ENCODE measurements around the gene TMEM170B. TPM values are rescaled to one million over a fixed set of nuclear protein-coding genes. Genes with fewer than 3 reads are reported as not detected.

TMEM170B gene
- total RNA-seq, 1 experiment from 2014 or later: 3.5 TPM

DNA sequence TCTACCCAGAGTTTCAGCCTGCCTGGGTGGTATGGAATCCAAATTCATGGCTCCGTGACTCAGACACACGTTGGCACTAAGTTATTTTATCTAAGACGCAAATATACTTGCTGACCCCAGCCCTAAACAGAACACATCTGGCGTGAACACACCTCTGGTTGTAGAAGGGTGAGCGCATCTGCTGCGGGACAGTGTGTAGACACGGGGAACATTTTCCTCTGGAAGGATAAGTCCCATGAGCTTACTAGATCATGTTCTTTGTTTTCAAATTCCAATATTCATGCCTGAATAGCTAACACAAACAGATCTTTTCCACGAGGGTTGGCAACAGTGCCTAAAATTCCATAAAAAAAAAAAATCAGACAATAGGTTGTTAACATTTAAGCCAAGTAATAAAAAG is 87.8 kb downstream of the TMEM170B start (continued):
- TF ChIP-seq, protein P1, sequence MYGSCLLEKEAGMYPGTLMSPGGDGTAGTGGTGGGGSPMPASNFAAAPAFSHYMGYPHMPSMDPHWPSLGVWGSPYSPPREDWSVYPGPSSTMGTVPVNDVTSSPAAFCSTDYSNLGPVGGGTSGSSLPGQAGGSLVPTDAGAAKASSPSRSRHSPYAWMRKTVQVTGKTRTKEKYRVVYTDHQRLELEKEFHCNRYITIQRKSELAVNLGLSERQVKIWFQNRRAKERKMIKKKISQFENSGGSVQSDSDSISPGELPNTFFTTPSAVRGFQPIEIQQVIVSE (CRISPR knock-in tag; IDR thresholded peaks at IDR 0.05; ENCODE audit: borderline replicate concordance): no peak
- TF ChIP-seq ESRRA (CRISPR knock-in tag; IDR thresholded peaks at IDR 0.05; ENCODE audit: borderline replicate concordance) (no peak), ZNF423 (CRISPR knock-in tag; IDR thresholded peaks at IDR 0.05) (no peak), ATF1 (CRISPR knock-in tag; IDR thresholded peaks at IDR 0.05) (no peak), NFYB (CRISPR knock-in tag; conservative IDR thresholded peaks at IDR 0.05; ENCODE audit: low read depth) (no peak)
- TF ChIP-seq, protein P2, sequence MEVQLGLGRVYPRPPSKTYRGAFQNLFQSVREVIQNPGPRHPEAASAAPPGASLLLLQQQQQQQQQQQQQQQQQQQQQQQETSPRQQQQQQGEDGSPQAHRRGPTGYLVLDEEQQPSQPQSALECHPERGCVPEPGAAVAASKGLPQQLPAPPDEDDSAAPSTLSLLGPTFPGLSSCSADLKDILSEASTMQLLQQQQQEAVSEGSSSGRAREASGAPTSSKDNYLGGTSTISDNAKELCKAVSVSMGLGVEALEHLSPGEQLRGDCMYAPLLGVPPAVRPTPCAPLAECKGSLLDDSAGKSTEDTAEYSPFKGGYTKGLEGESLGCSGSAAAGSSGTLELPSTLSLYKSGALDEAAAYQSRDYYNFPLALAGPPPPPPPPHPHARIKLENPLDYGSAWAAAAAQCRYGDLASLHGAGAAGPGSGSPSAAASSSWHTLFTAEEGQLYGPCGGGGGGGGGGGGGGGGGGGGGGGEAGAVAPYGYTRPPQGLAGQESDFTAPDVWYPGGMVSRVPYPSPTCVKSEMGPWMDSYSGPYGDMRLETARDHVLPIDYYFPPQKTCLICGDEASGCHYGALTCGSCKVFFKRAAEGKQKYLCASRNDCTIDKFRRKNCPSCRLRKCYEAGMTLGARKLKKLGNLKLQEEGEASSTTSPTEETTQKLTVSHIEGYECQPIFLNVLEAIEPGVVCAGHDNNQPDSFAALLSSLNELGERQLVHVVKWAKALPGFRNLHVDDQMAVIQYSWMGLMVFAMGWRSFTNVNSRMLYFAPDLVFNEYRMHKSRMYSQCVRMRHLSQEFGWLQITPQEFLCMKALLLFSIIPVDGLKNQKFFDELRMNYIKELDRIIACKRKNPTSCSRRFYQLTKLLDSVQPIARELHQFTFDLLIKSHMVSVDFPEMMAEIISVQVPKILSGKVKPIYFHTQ (CRISPR knock-in tag; IDR thresholded peaks at IDR 0.05): no peak

DNA sequence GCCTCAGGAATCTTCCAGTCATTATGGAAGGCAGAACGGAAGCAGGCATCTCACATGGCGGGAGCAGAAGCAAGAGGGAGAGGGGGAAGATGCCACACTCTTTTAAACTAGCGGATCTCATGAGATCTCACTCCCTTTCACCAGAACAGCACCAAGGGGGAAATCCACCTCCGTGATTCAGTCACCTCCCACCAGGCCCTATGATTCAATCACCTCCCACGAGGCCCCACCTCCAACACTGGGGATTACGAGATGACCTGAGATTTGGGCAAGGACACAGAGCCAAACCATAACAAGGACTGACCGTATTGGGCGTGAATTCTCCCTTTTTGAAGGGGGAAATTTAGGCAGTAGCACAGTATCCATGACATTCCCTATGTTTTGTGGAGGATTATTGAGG is 88.8 kb downstream of the TMEM170B start:
- TF ChIP-seq, protein P3, sequence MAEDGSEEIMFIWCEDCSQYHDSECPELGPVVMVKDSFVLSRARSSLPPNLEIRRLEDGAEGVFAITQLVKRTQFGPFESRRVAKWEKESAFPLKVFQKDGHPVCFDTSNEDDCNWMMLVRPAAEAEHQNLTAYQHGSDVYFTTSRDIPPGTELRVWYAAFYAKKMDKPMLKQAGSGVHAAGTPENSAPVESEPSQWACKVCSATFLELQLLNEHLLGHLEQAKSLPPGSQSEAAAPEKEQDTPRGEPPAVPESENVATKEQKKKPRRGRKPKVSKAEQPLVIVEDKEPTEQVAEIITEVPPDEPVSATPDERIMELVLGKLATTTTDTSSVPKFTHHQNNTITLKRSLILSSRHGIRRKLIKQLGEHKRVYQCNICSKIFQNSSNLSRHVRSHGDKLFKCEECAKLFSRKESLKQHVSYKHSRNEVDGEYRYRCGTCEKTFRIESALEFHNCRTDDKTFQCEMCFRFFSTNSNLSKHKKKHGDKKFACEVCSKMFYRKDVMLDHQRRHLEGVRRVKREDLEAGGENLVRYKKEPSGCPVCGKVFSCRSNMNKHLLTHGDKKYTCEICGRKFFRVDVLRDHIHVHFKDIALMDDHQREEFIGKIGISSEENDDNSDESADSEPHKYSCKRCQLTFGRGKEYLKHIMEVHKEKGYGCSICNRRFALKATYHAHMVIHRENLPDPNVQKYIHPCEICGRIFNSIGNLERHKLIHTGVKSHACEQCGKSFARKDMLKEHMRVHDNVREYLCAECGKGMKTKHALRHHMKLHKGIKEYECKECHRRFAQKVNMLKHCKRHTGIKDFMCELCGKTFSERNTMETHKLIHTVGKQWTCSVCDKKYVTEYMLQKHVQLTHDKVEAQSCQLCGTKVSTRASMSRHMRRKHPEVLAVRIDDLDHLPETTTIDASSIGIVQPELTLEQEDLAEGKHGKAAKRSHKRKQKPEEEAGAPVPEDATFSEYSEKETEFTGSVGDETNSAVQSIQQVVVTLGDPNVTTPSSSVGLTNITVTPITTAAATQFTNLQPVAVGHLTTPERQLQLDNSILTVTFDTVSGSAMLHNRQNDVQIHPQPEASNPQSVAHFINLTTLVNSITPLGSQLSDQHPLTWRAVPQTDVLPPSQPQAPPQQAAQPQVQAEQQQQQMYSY (CRISPR knock-in tag; IDR thresholded peaks at IDR 0.05): no peak
- TF ChIP-seq FOXP1 (CRISPR knock-in tag; IDR thresholded peaks at IDR 0.05; ENCODE audit: borderline replicate concordance): no peak
- TF ChIP-seq JUN (CRISPR knock-in tag; IDR thresholded peaks at IDR 0.05): no peak
- ChIA-PET CTCF (no interaction called here), POLR2A (no interaction called here)
- no peak for ATAC-seq
- Mint-ChIP-seq H3K4me1 (no peaks in the 10 kb centered on the region), H3K4me3 (no peak overlapping the region), H3K27me3 (ENCODE audit: low read depth) (no peaks in the 10 kb centered on the region), H3K36me3 (peaks cover 7% of the 10 kb centered on the region), H3K27ac (no peak overlapping the region), H3K9me3 (peaks cover 12% of the 10 kb centered on the region)
- DNase-seq (ENCODE audit: low spot score): no peak

DNA sequence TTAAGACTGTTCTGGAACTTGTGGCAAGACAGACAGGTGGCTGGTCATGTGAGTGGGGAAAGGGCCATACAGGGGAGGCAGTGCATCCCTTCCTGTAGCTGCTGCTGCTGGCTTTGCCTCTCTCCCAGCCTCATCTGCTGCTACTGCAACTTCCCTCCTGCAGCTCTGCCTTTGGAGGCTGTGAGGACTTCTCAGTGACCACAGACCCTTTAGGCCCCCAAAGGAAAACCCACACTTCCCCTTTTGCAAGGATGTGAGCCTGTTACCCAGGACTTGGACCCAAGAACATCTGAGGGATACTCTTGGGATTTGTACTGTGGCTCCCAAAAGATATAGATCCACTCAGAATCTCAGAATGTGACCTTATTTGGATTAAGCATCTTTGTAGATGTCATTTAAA is 91.0 kb downstream of the TMEM170B start:
- H3K36me3 Mint-ChIP-seq: peaks cover 7% of the 10 kb centered on the region
- no peak for DNase-seq (ENCODE audit: low spot score)
- POLR2A ChIA-PET: no interaction called here
- H3K27ac Mint-ChIP-seq: no peak overlapping the region
- CTCF ChIA-PET: no interaction called here
- no peaks in the 10 kb centered on the region for H3K27me3 Mint-ChIP-seq (ENCODE audit: low read depth)
- H3K4me3 Mint-ChIP-seq: no peak overlapping the region
- H3K9me3 Mint-ChIP-seq: peaks cover 12% of the 10 kb centered on the region
- H3K4me1 Mint-ChIP-seq: no peaks in the 10 kb centered on the region
- no peak for ATAC-seq
- TF ChIP-seq ZNF671 (CRISPR knock-in tag; IDR thresholded peaks at IDR 0.05): no peak
- TF ChIP-seq ETV6 (CRISPR knock-in tag; IDR thresholded peaks at IDR 0.05): no peak
- TF ChIP-seq CREB1 (CRISPR knock-in tag; IDR thresholded peaks at IDR 0.05): no peak
- TF ChIP-seq RELA (CRISPR knock-in tag; IDR thresholded peaks at IDR 0.05; ENCODE audit: borderline replicate concordance): no peak
- TF ChIP-seq, protein P4, sequence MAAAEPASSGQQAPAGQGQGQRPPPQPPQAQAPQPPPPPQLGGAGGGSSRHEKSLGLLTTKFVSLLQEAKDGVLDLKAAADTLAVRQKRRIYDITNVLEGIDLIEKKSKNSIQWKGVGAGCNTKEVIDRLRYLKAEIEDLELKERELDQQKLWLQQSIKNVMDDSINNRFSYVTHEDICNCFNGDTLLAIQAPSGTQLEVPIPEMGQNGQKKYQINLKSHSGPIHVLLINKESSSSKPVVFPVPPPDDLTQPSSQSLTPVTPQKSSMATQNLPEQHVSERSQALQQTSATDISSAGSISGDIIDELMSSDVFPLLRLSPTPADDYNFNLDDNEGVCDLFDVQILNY (CRISPR knock-in tag; IDR thresholded peaks at IDR 0.05): no peak
- TF ChIP-seq NFYB (CRISPR knock-in tag; conservative IDR thresholded peaks at IDR 0.05; ENCODE audit: low read depth): no peak
- TF ChIP-seq, protein P5, sequence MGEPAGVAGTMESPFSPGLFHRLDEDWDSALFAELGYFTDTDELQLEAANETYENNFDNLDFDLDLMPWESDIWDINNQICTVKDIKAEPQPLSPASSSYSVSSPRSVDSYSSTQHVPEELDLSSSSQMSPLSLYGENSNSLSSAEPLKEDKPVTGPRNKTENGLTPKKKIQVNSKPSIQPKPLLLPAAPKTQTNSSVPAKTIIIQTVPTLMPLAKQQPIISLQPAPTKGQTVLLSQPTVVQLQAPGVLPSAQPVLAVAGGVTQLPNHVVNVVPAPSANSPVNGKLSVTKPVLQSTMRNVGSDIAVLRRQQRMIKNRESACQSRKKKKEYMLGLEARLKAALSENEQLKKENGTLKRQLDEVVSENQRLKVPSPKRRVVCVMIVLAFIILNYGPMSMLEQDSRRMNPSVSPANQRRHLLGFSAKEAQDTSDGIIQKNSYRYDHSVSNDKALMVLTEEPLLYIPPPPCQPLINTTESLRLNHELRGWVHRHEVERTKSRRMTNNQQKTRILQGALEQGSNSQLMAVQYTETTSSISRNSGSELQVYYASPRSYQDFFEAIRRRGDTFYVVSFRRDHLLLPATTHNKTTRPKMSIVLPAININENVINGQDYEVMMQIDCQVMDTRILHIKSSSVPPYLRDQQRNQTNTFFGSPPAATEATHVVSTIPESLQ (CRISPR knock-in tag; IDR thresholded peaks at IDR 0.05): no peak
- TF ChIP-seq, protein P6, sequence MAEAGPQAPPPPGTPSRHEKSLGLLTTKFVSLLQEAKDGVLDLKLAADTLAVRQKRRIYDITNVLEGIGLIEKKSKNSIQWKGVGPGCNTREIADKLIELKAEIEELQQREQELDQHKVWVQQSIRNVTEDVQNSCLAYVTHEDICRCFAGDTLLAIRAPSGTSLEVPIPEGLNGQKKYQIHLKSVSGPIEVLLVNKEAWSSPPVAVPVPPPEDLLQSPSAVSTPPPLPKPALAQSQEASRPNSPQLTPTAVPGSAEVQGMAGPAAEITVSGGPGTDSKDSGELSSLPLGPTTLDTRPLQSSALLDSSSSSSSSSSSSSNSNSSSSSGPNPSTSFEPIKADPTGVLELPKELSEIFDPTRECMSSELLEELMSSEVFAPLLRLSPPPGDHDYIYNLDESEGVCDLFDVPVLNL (CRISPR knock-in tag; IDR thresholded peaks at IDR 0.05; ENCODE audit: borderline replicate concordance, low read depth): no peak
- TF ChIP-seq, protein P7, sequence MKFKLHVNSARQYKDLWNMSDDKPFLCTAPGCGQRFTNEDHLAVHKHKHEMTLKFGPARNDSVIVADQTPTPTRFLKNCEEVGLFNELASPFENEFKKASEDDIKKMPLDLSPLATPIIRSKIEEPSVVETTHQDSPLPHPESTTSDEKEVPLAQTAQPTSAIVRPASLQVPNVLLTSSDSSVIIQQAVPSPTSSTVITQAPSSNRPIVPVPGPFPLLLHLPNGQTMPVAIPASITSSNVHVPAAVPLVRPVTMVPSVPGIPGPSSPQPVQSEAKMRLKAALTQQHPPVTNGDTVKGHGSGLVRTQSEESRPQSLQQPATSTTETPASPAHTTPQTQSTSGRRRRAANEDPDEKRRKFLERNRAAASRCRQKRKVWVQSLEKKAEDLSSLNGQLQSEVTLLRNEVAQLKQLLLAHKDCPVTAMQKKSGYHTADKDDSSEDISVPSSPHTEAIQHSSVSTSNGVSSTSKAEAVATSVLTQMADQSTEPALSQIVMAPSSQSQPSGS (CRISPR knock-in tag; IDR thresholded peaks at IDR 0.05; ENCODE audit: borderline replicate concordance, low read depth): no peak
- no peak for TF ChIP-seq GTF2I (CRISPR knock-in tag; conservative IDR thresholded peaks at IDR 0.05)
- TF ChIP-seq, protein P8, sequence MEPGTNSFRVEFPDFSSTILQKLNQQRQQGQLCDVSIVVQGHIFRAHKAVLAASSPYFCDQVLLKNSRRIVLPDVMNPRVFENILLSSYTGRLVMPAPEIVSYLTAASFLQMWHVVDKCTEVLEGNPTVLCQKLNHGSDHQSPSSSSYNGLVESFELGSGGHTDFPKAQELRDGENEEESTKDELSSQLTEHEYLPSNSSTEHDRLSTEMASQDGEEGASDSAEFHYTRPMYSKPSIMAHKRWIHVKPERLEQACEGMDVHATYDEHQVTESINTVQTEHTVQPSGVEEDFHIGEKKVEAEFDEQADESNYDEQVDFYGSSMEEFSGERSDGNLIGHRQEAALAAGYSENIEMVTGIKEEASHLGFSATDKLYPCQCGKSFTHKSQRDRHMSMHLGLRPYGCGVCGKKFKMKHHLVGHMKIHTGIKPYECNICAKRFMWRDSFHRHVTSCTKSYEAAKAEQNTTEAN (CRISPR knock-in tag; IDR thresholded peaks at IDR 0.05): no peak
